GM20431 (cell line): ENCODE data around the gene GTPBP3.
"Not testable (repeated sequence)": the region's sequence is repeated elsewhere in the genome, so short reads cannot be mapped to it uniquely, and the experiment has no call there.

ENCODE experiments used
- in situ Hi-C: fragments of 300-500 bp; cut with MseI, MboI; formaldehyde crosslinking; loops from one replicate; pipeline ENCODE4 v1.15.0; 2020; ENCODE audit warnings: low sequenced_read_pairs; ENCODE audit not compliant: unreplicated experiment

Gene GTPBP3

GRCh38 chr19:17340302-17340870 lies 3.0 kb downstream of the GTPBP3 start:
- in situ Hi-C loops, result loop anchor here (10.0 kb wide), 1 partner anchor 54 kb away; the partner anchor contains the start of gene CCDC194

GRCh38 chr19:17340871-17341357 lies 3.6 kb downstream of the GTPBP3 start:
- in situ Hi-C loops, result loop anchor here (10.0 kb wide), 1 partner anchor 54 kb away; the partner anchor contains the start of gene CCDC194

DNA sequence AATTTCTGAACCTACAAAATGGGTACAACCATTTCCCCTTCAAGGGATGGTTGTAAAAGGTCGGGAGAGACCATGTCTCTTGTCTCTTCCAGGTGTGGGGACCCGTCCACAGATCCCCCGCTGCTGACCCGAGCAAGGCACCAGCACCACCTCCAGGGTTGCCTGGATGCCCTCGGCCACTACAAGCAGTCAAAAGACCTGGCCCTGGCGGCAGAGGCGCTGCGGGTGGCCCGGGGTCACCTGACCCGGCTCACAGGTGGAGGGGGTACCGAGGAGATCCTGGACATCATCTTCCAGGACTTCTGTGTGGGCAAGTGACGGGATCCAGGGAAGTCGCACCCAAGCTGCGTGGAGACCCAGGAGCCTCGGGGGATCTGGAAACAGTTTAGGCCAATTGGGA lies 4.0 kb downstream of the GTPBP3 start:
- in situ Hi-C loops, result loop anchor here (10.0 kb wide), 1 partner anchor 53 kb away; the partner anchor contains the start of gene CCDC194

- in situ Hi-C loops, result loop anchor here (10.0 kb wide), 1 partner anchor 53 kb away; the partner anchor contains the start of gene CCDC194
Observed at GRCh38 chr19:17341845-17342244, 4.5 kb downstream of the GTPBP3 start.

DNA sequence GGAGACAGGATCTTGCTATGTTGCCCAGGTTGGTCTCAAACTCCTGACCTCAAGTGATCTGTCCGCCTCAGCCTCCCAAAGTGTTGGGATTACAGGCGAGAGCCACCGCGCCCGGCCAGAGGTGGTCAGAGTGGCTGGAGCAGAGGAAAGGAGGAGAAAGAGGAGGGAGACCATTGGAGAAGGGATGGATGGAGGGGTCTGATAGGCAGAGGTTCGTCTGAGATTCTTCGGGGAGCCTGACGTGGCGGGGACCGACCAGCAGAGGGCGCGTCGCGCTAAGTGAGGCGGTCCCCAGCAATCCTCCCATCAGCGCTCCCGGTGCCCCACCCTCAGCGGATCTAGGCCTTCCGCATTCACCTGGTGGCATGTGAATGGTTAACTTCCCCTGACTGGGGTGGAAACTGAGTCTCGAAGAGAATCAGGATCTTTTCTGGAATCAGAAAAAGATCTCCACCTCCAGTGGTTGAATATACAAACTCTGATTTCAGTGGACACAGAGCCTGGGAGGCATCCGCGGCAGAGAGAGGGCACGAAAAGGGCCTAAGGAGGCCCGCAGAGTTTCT lies 8.8 kb downstream of the GTPBP3 start:
- in situ Hi-C loops, result loop anchor here (10.0 kb wide), 1 partner anchor 49 kb away; the partner anchor contains the start of gene CCDC194

DNA sequence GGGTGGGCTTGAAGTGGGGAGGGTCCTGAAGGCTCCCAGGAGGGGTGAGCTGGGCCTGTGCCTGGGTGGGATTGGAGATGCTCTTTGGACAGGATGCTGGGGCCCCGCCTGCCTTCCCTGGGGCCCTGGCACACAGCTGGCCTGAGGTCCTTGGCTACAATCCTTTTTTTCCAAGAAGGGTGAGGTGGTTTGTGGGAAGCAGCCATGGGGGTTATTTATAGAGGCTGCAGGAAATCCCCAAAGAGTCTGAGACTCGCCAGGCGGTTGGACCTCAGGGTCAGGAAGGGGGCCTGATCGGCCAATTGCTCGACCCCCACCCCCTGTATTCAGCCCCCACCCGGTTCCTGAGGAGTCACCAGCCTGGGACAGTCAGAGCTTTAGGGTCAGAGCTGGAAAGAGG lies 10.0 kb downstream of the GTPBP3 start:
- in situ Hi-C loops, result loop anchor here (10.0 kb wide), 1 partner anchor 47 kb away; the partner anchor contains the start of gene CCDC194

- in situ Hi-C loops, result loop anchor here (10.0 kb wide), 1 partner anchor 47 kb away; the partner anchor contains the start of gene CCDC194
Observed at GRCh38 chr19:17347877-17348276, 10.5 kb downstream of the GTPBP3 start.

DNA sequence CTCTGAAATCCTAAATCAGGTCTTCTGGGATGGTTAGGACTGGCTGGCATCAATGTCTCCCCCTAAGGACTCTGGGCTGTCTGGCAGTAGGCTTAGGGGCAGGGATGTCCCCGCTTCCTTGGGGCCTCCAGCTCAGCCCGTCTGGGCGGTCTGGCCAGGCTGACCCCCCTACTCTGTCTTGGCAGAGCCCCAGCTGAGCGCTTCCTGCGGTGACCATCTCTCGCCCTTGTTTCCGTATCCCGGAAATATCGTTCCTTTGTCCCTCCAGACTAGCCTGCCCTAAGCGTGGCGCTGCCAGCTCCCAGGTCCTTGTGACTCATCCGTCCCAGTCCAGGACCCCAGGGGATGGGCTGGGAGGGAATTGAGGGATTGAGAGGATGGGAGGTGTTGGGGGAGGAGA lies 11.3 kb downstream of the GTPBP3 start:
- in situ Hi-C loops, result loop anchor here (10.0 kb wide), 1 partner anchor 46 kb away; the partner anchor contains the start of gene CCDC194

GRCh38 chr19:17351815-17352435 lies 14.6 kb downstream of the GTPBP3 start:
- in situ Hi-C loops, result no loop called here

DNA sequence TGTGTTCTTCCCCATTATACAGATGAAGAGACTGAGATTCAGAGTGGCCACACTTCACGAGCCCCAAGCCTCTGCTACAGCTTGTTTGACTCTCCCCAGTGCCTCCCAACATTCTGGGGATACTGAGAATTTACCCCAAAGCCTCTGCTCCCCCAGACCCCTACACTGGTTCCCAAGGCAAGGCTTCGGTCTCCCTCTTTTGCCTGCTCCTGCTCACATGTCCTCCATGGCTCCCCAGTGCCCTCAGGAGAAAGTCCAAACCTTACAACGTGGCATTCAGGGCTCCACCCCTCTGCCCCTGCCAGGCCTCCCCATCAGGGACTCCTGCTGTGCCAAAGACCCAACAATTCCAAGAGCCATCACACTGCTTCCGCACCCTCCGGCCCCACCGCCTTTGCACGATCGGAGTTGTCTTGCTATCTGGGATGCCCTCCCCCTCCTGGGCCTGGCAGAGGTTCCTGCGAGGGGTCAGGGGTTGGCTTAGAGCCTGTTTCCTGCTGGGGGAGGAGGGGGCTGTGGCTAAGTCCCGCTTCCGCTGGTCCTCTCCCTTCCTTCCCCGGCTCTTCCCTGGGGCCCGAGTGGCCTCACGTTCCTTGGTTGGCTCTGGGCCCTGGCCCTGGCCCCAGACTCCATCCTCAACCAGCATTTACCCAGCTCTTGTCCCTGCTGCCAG lies 15.4 kb downstream of the GTPBP3 start:
- in situ Hi-C loops, result no loop called here

GRCh38 chr19:17353386-17353785 lies 16.0 kb downstream of the GTPBP3 start:
- in situ Hi-C loops, result no loop called here

DNA sequence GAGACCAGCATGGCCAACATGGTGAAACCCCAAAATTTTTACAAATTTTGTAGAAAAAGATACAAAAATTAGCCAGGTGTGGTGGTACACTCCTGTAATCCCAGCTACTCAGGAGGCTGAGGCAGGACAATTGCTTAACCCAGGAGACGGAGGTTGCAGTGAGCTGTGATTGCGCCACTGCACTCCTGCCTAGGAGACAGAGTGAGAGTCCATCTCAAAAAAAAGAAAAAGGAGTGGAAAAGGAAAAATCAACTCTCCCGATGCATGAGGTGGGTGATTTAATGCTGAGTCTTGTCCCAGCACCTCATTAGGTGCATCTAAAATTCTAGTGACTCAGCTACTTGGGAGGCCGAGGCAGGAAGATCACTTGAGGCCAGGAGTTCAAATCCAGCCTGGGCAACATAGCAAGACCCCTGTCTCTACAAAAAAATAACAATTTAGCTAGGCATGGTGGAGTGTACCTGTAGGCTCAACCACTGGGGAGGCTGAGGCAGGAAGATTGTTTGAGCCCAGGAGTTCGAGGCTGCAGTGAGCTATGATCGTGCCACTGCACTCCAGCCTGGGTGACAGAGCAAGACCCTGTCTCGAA lies 19.8 kb downstream of the GTPBP3 start:
- in situ Hi-C loops, result no loop called here

- in situ Hi-C loops, result no loop called here
Observed at GRCh38 chr19:17357724-17358123, 20.4 kb downstream of the GTPBP3 start.

DNA sequence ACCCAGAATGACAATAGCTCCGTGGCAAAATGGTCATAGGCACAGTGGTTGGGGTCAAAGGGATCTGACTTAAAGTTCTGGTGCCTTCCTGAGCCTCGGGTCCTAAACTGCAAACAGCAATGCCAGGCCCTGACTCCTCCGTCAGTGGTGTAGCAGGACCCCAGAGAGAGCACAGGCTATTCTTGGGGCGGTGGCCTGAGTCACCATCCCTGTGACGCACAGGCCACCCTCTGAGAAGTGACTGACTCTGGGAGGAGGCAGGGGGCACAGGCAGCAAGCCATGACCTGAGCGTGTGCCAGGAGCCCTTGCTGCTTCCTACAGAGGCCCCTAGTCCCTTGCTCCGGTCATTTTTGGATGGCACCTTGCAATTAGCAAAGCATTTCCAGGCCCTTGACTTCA lies 21.0 kb downstream of the GTPBP3 start:
- in situ Hi-C loops, result no loop called here

GRCh38 chr19:17359905-17360800 lies 22.8 kb downstream of the GTPBP3 start:
- in situ Hi-C loops, result no loop called here

- in situ Hi-C loops, result not testable (repeated sequence)
Observed at GRCh38 chr19:17363852-17364605, 26.7 kb downstream of the GTPBP3 start.

DNA sequence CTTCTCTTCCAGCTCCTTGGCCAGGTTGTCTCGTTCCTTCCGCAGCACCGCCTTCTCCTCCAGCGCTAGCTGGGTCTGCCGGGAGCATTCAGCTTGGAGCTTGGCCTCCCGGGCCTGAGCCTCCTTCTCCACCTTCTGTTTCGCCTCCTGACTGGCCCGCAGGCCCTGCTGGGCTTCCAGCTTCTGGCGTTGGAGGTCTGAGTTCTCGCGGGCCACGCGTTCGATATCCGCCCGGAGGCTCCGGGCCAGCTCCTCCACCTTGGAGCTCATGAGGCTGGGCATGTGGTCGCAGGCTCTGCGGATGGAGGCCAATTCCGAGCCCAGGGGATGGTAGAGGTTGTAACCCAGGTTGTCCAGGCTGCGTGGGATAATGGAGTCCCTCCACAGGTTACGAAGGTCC lies 28.0 kb downstream of the GTPBP3 start:
- in situ Hi-C loops, result no loop called here

DNA sequence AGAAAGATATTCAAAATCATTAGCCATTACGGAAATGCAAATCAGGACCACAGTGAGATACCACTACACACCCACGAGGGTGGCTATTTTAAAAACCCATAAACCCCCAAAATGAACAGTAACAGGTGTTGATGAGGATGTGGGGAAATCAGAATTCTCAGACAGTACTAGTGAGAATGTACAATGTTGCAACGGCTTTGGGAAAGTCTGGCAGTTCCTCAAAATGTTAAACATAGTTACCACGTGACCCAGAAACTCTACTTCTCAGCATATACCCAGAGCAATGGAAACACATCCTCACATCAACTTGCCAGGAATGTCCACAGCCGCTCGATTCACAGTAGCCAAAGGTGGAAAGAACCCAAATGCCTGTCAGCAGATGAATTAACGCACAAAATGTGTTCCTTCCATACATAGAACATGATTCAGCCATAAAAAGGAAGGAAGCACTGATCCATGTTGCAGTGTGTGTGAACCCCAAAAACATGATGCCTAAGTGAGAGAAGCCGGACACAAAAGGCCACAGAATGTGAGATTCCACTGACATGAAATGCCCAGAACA lies 32.8 kb downstream of the GTPBP3 start:
- in situ Hi-C loops, result no loop called here
